Right lobe of liver (tissue), 6 donors: ENCODE results near the gene ZNF594. TPM values are rescaled to one million over a fixed set of nuclear protein-coding genes. Genes with fewer than 3 reads are reported as not detected.
A peak's percentile ranks its signal among the peaks of the same experiment; 100 is the strongest.
"Not testable (repeated sequence)": the region's sequence is repeated elsewhere in the genome, so short reads cannot be mapped to it uniquely, and the experiment has no call there.

Source experiments
- ATAC-seq, 4 donors: fragments of 200-7000 bp; cut with Tn5 transposase; one replicate each; pipeline ENCODE4 v1.9.1; 2020; ENCODE audit warnings: mild to moderate bottlenecking in 4 of 4, moderate library complexity in 4 of 4
- DNase-seq, 3 donors: peaks; one replicate each; pipeline ENCODE4 v3.0.0-alpha.2; 2020
- H3K27ac ChIP-seq, 3 donors: fragments of 200-600 bp; one replicate each; pipeline ENCODE4 v1.8.0; 2022
- H3K27me3 ChIP-seq, 2 donors: fragments of 200-600 bp; one replicate each; pipeline ENCODE4 v1.8.0; 2022
- H3K36me3 ChIP-seq, 4 donors: fragments of 200-600 bp; sonication (generic) in 1 of 4; one replicate each; pipeline versions ENCODE4 v1.5.1 to v1.8.0; 2017 to 2022; ENCODE audit warnings: control low read depth in 1 of 4
- H3K4me1 ChIP-seq, 4 donors: fragments of 200-600 bp; sonication (generic) in 1 of 4; one replicate each; pipeline versions ENCODE4 v1.5.1 to v1.8.0; 2017 to 2022; ENCODE audit warnings: control low read depth in 1 of 4
- H3K4me3 ChIP-seq, 3 donors: fragments of 200-600 bp; one replicate each; pipeline ENCODE4 v1.8.0; 2022
- H3K9me3 ChIP-seq, 4 donors: fragments of 200-600 bp; sonication (generic) in 1 of 4; one replicate each; pipeline versions ENCODE4 v1.5.1 to v1.8.0; 2017 to 2022; ENCODE audit warnings: control low read depth in 1 of 4
- POLR2A ChIP-seq: fragments of 450-650 bp; IDR thresholded peaks from one replicate; pipeline ENCODE4 v1.6.1; 2017; ENCODE audit warnings: antibody characterized with exemption, mild to moderate bottlenecking
- WGBS: methylation state at CpG from one replicate; pipeline ENCODE4 v1.1.6; 2018; ENCODE audit warnings: low coverage, low lambda C conversion rate; ENCODE audit not compliant: insufficient coverage; ENCODE audit errors: missing lambda C conversion rate; 5-methylcytosine and 5-hydroxymethylcytosine counted together
- intact Hi-C, 2 donors: fragments of 100-400 bp; cut with DNase I; formaldehyde crosslinking; loops; one replicate each; pipeline versions ENCODE4 v1.11.2 to v1.14.1; 2022
- total RNA-seq, 6 experiments: library from RNA; depleted of rRNA in 2 of 6; stranded (reverse); fragments of >200 nt in 2 of 6; fragmentation: NEBNext Ultra II Directional in 3 of 6; extraction: Animal tissue kit (Norgen Biotek cat#: 25700) in 3 of 6; gene quantifications; one replicate each; pipeline versions ENCODE4 v1.1.0 to v1.2.4, GENCODE V29; 2016 to 2023
- TF ChIP-seq, protein P1 (sequence below), 4 donors: fragments of 200-600 bp in 3 of 4; fragments of 450-650 bp in 1 of 4; IDR thresholded peaks; one replicate each; pipeline versions ENCODE4 v1.5.1 to v1.8.0; 2016 to 2022; ENCODE audit warnings: antibody characterized with exemption in 4 of 4, mild to moderate bottlenecking in 2 of 4
- donor health status: DM: no; HTN: yes; CAD: no.
- donor health status: DM: no; HTN: no; CAD: no.
- donor health status: DM: no; HTN: no; CAD: no.
- donor health status: DM: no; HTN: yes; CAD: no.
- donor health status: DM: no; HTN: yes; CAD: no.

The ZNF594 gene
- total RNA-seq, 6 experiments from 2014 or later = 1.2 to 3.8 (median 2.2) TPM

DNA sequence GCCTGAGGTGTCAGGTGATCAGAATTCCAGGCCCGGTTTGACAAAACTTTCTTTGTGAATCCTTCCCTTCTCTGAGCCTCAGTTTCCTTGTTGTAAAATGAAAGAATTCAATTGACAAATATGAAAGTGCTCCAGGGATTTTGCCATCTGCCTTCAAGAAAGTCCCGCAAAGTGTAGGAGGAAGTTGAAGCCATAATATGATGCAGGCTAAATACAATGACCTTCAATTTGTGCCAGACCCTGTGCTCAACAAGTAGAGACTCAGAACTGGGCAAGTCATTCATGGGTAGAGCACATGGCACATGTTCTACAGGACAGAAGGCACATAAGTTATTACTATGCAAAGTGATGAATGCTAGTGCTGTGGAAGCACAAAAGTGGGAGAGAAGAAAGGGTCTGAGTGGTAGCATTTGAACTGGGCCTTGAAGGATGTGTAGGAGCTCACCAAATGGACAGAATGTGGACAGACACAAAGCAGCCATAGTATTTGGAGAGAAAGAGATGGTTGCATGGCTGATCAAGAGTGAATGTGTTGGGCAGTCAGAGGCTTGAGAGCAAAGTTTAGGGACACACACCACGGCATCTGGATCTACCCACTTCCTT lies 45.4 kb upstream of the ZNF594 start:
- intact Hi-C loops = loop anchor here in 1 of 2 donors (5.0 kb wide), 1 partner anchor 40 kb away; no protein-coding TSS in a partner anchor
- Histone ChIP-seq H3K27me3 (no peaks in the 10 kb centered on the region), H3K4me3 (no peak overlapping the region), H3K4me1 (peaks cover 0 to 14% (median 5%) of the 10 kb centered on the region in 4 donors), H3K9me3 (no peaks in the 10 kb centered on the region), H3K36me3 (no peaks in the 10 kb centered on the region), H3K27ac (no peak overlapping the region)
- WGBS = 76% methylated on average over 2 of the region's 3 CpGs
- ATAC-seq (no peak), DNase-seq (no peak)
- TF ChIP-seq, protein P1, sequence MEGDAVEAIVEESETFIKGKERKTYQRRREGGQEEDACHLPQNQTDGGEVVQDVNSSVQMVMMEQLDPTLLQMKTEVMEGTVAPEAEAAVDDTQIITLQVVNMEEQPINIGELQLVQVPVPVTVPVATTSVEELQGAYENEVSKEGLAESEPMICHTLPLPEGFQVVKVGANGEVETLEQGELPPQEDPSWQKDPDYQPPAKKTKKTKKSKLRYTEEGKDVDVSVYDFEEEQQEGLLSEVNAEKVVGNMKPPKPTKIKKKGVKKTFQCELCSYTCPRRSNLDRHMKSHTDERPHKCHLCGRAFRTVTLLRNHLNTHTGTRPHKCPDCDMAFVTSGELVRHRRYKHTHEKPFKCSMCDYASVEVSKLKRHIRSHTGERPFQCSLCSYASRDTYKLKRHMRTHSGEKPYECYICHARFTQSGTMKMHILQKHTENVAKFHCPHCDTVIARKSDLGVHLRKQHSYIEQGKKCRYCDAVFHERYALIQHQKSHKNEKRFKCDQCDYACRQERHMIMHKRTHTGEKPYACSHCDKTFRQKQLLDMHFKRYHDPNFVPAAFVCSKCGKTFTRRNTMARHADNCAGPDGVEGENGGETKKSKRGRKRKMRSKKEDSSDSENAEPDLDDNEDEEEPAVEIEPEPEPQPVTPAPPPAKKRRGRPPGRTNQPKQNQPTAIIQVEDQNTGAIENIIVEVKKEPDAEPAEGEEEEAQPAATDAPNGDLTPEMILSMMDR (IDR thresholded peaks at IDR 0.05) = no peak
- no peak for TF ChIP-seq POLR2A

DNA sequence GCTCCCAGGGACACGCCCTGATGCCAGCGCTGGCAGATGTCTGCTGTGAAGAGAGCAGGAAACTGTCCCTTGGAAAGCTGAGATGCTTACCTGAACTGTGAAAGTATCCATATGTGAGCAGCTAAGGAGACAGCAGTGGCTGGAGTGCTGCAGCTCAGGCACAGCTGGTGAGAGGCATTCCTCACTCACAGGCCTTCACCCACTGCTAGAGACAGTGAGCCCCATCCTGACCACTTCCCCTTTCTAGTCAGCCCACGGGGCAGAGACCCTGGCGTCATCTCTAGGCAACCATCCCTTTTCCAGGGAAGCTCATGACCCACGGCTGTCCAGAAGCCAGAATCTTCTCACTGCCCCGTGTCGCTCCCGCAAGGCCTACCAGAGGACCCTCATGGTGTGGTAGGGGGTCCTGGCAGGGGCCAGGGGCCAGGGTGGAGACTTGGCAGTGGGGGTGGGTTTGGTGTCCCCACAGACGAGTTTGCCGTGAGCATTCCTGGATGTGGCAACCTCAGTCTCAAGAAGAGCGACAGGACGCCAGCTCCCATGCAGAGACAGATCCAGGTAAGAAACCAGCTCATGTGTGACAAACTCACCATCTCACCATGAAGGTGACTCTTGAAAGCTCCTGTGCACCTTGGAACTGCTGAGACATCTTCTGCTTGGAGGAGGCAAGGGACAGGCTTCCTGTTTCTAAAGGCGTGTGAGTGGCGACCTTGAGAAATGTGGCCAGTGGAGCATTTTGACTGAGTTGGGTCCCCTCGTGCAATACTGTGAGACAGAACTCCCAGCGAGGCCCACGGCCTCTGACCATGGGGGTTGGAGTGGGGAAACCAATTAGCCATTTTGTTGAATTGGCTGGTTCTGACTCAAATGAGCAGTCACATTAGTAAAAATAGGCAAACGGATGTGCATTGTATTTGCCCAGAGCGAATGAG lies 43.2 kb upstream of the ZNF594 start, which contains the start of gene SCIMP:
SCIMP (minus strand) TSS at position 216 of the 932 bp plus-strand sequence; CDS start at position 111, 105 bp downstream.
- peak in 2 of 3 donors; percentile 38 to 58 for DNase-seq
- intact Hi-C loops = loop anchor here in 1 of 2 donors (5.0 kb wide), 1 partner anchor 38 kb away; no protein-coding TSS in a partner anchor

DNA sequence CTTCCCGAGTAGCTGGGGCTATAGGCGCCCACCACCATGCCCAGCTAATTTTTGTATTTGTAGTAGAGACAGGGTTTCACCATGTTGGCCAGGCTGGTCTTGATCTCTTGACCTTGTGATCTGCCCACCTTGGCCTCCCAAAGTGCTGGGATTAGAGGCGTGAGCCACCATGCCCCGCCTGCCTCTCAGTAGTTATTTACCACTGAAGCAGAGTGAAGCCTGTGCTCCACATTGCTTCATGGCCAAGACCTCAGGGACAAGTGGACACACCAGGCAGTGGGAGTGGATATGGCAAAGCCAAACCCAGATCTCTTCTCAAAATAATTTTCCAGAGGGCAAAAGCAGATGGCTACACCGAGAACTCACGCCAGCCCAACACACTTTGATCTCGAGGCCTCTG lies 41.8 kb upstream of the ZNF594 start:
- H3K36me3 ChIP-seq, ATAC-seq, H3K27me3 ChIP-seq, H3K9me3 ChIP-seq, intact Hi-C loops: not testable (repeated sequence)
- DNase-seq = peak in 1 of 3 donors; percentile 4
- H3K27ac ChIP-seq = peak overlapping the region in 1 of 3 donors; percentile 24
- 69% methylated on average over 3 of the region's 7 CpGs for WGBS
- H3K4me3 ChIP-seq = peak overlapping the region in 2 of 3 donors; percentile 3 to 37
- peaks cover 0 to 29% (median 12%) of the 10 kb centered on the region in 4 donors for H3K4me1 ChIP-seq

More for the DNA sequence above, 43.2 kb upstream of the ZNF594 start, which contains the start of gene SCIMP:
- Histone ChIP-seq H3K27ac (peak within 1 kb of the TSS in 2 of 3 donors; percentile 40 to 48), H3K4me3 (peak within 1 kb of the TSS in 2 of 3 donors; percentile 3 to 37), H3K9me3 (no peaks in the 10 kb centered on the region), H3K36me3 (no peaks in the 10 kb centered on the region), H3K27me3 (no peaks in the 10 kb centered on the region), H3K4me1 (peaks cover 0 to 20% (median 8%) of the 10 kb centered on the region in 4 donors)
- WGBS = 78% methylated on average over 10 of the region's 19 CpGs
- ATAC-seq = peak; percentile 1 to 40 (median 28)
- peak; percentile 36 for TF ChIP-seq POLR2A
- TF ChIP-seq, protein P1 (IDR thresholded peaks at IDR 0.05) = no peak

DNA sequence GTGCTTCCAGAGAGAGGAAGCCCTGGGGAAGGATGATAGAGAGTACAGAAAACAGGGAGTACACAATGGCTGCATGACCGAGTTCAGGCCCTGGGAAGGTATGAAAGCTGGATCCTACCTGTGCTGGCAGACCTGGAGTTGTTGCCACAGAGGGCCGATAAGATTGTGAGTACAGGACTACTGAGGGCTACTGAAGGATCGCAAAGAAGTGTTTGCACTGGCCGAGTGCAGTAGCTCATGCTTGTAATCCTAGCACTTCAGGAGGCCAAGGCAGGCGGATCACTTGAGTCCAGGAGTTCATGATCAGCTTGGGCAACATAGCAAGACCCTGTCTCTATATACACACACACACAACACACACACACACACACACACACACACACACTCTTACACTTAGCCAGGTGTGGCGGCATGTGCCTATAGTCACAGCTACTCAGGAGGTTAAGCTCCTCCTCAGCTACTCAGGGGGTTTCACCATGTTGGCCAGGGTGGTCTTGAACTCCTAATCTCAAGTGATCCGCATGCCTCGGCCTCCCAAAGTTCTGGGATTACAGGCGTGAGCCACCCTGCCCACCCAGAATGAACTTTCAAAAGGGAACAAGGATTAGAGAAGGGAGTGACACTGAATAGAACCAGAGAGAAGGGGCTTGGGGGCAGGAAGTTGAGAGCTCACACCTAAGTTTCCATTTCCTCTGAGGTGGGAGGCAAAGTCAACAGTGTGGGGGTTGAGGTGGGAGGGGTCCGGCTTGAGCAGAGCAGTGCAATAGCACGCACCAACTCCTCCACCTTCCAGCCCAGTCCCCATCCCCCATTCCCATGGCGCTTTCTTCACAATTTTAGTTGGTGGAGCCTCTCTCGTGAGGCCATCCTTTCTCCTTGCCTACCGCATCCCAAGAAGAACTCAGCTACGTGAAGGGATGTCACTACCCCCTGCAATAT lies 35.5 kb upstream of the ZNF594 start:
- ATAC-seq = peak in 2 of 4 donors; percentile 8 to 22

More for the DNA sequence above, 35.5 kb upstream of the ZNF594 start:
- TF ChIP-seq, protein P1 (IDR thresholded peaks at IDR 0.05) = no peak
- peak overlapping the region; percentile 34 to 62 (median 60) for H3K27ac ChIP-seq
- H3K9me3 ChIP-seq = no peaks in the 10 kb centered on the region
- intact Hi-C loops = no loop called here
- no peak overlapping the region for H3K4me3 ChIP-seq
- 77% methylated on average over 9 of the region's 15 CpGs for WGBS
- DNase-seq = no peak
- H3K4me1 ChIP-seq = peaks cover 0 to 23% (median 11%) of the 10 kb centered on the region in 4 donors
- no peaks in the 10 kb centered on the region for H3K27me3 ChIP-seq
- no peaks in the 10 kb centered on the region for H3K36me3 ChIP-seq
